ENCODE results near the gene PLEKHM2. TPM values are rescaled to one million over a fixed set of nuclear protein-coding genes. Genes with fewer than 3 reads are reported as not detected.
A peak's percentile ranks its signal among the peaks of the same experiment; 100 is the strongest.

The PLEKHM2 gene
- total and polyA plus RNA-seq, 2 of the 8 experiments (the other 6 are each of a cell fraction or from before 2014, with no cell fraction given): 38.3 to 47.6 TPM

- H4K5ac ChIP-seq (ENCODE audit: insufficient read length, low read depth, low read length): no peak overlapping the region
- no peak overlapping the region for H3K23ac ChIP-seq (ENCODE audit: insufficient read length)
- ChIA-PET CTCF (ENCODE audit: partially characterized antibody) (interaction anchor here (0.5 to 5.4 kb wide), 12 partner anchors 9 to 164 kb away, joined by 3 to 35 read pairs (median 3); partner anchors contain the start of gene TMEM82), POLR2A (ENCODE audit: partially characterized antibody) (interaction anchor here (0.8 kb wide), 2 partner anchors 31 to 63 kb away, joined by 3 read pairs; no protein-coding TSS in a partner anchor)
- no peak overlapping the region for H3K4ac ChIP-seq (replicated peaks; ENCODE audit: insufficient read length, low read depth, low read length)
- no peaks in the 10 kb centered on the region for H3K79me1 ChIP-seq (ENCODE audit: low read depth, low read length)
- H3K27me3 ChIP-seq (replicated peaks in 1 of 4; ENCODE audit: control insufficient read depth in 3 of 4, extremely low read depth in 1 of 4, insufficient read depth in 3 of 4, low read length in 3 of 4): no peaks in the 10 kb centered on the region
- H2BK5ac ChIP-seq (ENCODE audit: low read depth, low read length): no peak overlapping the region
- H3K4me3 ChIP-seq (ENCODE audit: extremely low read depth in 1 of 4, insufficient read depth in 2 of 4, low read depth in 3 of 4, low read length in 4 of 4): no peak overlapping the region
- no peaks in the 10 kb centered on the region for H3K23me2 ChIP-seq (ENCODE audit: low read depth, low read length)
- no peak overlapping the region for H3K9ac ChIP-seq (replicated peaks in 1 of 4; ENCODE audit: extremely low read depth in 1 of 4, low read depth in 3 of 4, low read length in 3 of 4)
- H3K79me2 ChIP-seq (ENCODE audit: control insufficient read depth in 1 of 2, insufficient read depth in 2 of 2, low read length in 2 of 2): no peaks in the 10 kb centered on the region
- H2BK120ac ChIP-seq (replicated peaks; ENCODE audit: low read depth, low read length): no peak overlapping the region
- WGBS, 2 experiments (ENCODE audit: extremely low coverage in 1 of 2, insufficient coverage in 1 of 2, insufficient read length in 1 of 2, insufficient replicate concordance in 2 of 2, low coverage in 1 of 2, low lambda C conversion rate in 2 of 2, missing lambda C conversion rate in 1 of 2): 93% methylated on average over 39 of the region's 39 CpGs; no CpG with 5 or more reads in 1 of the 2 experiments
- no peak overlapping the region for H2BK20ac ChIP-seq (ENCODE audit: low read length)
- H2AFZ ChIP-seq (ENCODE audit: low read length): no peak overlapping the region
- no peak overlapping the region for H2AK5ac ChIP-seq (ENCODE audit: low read depth, low read length)
- no peak overlapping the region for H2BK12ac ChIP-seq (ENCODE audit: low read depth, low read length)
- no peak for FAIRE-seq
- DNase-seq (ENCODE audit: low read depth in 1 of 2, low spot score in 2 of 2): no peak
- H3K14ac ChIP-seq (ENCODE audit: insufficient read length): no peak overlapping the region
- H3K27ac ChIP-seq (ENCODE audit: low read depth, low read length): no peak overlapping the region
- TF ChIP-seq MAX (IDR thresholded peaks at IDR 0.05) (no peak), RAD21 (IDR thresholded peaks at IDR 0.05 in 1 of 2, conservative IDR thresholded peaks at IDR 0.05 in 1 of 2; ENCODE audit: low read depth in 2 of 2, low read length in 2 of 2) (peak in 1 of 2 experiments; percentile 10; a peak in 1 of 4 replicates)
- H4K8ac ChIP-seq (ENCODE audit: extremely low read depth, insufficient read depth, low read length): no peak overlapping the region
- no peak overlapping the region for H2BK15ac ChIP-seq (ENCODE audit: low read length)
- peaks cover 0 to 8% (median 4%) of the 10 kb centered on the region in 4 experiments; a peak in 4 of 7 replicates for H3K4me1 ChIP-seq (replicated peaks in 1 of 4; ENCODE audit: control insufficient read depth in 3 of 4, insufficient read depth in 4 of 4, low read length in 3 of 4)
- no peak overlapping the region for H3K56ac ChIP-seq (replicated peaks; ENCODE audit: insufficient read length, low read depth, low read length)
- no peak overlapping the region for H3K18ac ChIP-seq (ENCODE audit: extremely low read depth, low read length)
- no peak overlapping the region for H3K4me2 ChIP-seq (ENCODE audit: insufficient read depth in 1 of 2, low read depth in 2 of 2, low read length in 2 of 2)
- no peak overlapping the region for H4K91ac ChIP-seq (replicated peaks; ENCODE audit: insufficient read length, low read length)
- peaks cover 2 to 7% of the 10 kb centered on the region in 2 experiments for H4K20me1 ChIP-seq (replicated peaks in 1 of 2; ENCODE audit: control insufficient read depth in 1 of 2, insufficient read depth in 2 of 2, low read length in 2 of 2)
- peaks cover 7 to 25% (median 12%) of the 10 kb centered on the region in 4 experiments; a peak in 6 of 8 replicates for H3K36me3 ChIP-seq (ENCODE audit: control insufficient read depth in 2 of 4, insufficient read depth in 4 of 4, low read length in 3 of 4)
- no peaks in the 10 kb centered on the region for H3K9me3 ChIP-seq (ENCODE audit: insufficient read depth in 2 of 2, low read depth in 1 of 2, low read length in 1 of 2)
Observed at GRCh38 chr1:15731735-15732685, 47.9 kb downstream of the PLEKHM2 start.

Data from H1 (cell line).